Epithelial cell of esophagus (primary cell): ENCODE results near the gene AUTS2.

Experiments used
- DNase-seq: peaks from one replicate; pipeline ENCODE4 v3.0.0; 2010; ENCODE audit warnings: low read depth
- H3K4me3 ChIP-seq: 2 replicates; pipeline ENCODE4 v1.5.1; 2011; ENCODE audit warnings: mild to moderate bottlenecking, low read length, control low read depth
- CTCF ChIP-seq: IDR thresholded peaks from 2 replicates; pipeline ENCODE4 v1.5.1; 2011; ENCODE audit warnings: low read depth, mild to moderate bottlenecking, low read length, control low read depth, inconsistent platforms; ENCODE audit not compliant: insufficient read depth; ENCODE audit errors: missing control alignments

The AUTS2 gene

GRCh38 chr7:69893906-69894305, 295.6 kb downstream of the AUTS2 start:
- peak; percentile 8 for TF ChIP-seq CTCF
- DNase-seq, result no peak
- H3K4me3 ChIP-seq, result no peak overlapping the region

GRCh38 chr7:69895446-69895845, 297.2 kb downstream of the AUTS2 start:
- no peak for TF ChIP-seq CTCF
- DNase-seq, result no peak
- no peak overlapping the region for H3K4me3 ChIP-seq

- TF ChIP-seq CTCF, result no peak
- no peak for DNase-seq
- no peak overlapping the region for H3K4me3 ChIP-seq
Measured at GRCh38 chr7:69896121-69896520, 297.8 kb downstream of the AUTS2 start.

- TF ChIP-seq CTCF, result no peak
- no peak for DNase-seq
- H3K4me3 ChIP-seq, result no peak overlapping the region
Measured at GRCh38 chr7:69898189-69898588, 299.9 kb downstream of the AUTS2 start.

GRCh38 chr7:69903410-69903809, 305.1 kb downstream of the AUTS2 start:
- TF ChIP-seq CTCF, result no peak
- H3K4me3 ChIP-seq, result no peak overlapping the region
- DNase-seq, result no peak

GRCh38 chr7:69906283-69906995, 308.2 kb downstream of the AUTS2 start:
- no peak overlapping the region for H3K4me3 ChIP-seq
- no peak for DNase-seq
- no peak for TF ChIP-seq CTCF

GRCh38 chr7:69907720-69908119, 309.4 kb downstream of the AUTS2 start:
- no peak for DNase-seq
- H3K4me3 ChIP-seq, result no peak overlapping the region
- TF ChIP-seq CTCF, result no peak
